GM11168 (cell line): Measurements from ENCODE around the gene RHOD.

ENCODE experiments used
- in situ Hi-C: fragments of 300-500 bp; cut with MboI; formaldehyde crosslinking; loops from one replicate; pipeline ENCODE4 v1.12.0; 2022; ENCODE audit warnings: low sequenced_read_pairs; ENCODE audit not compliant: unreplicated experiment

Gene RHOD

GRCh38 chr11:67111261-67111660 lies 54.6 kb downstream of the RHOD start:
- in situ Hi-C loops = no loop called here

GRCh38 chr11:67113231-67113721 lies 56.6 kb downstream of the RHOD start:
- in situ Hi-C loops = no loop called here

GRCh38 chr11:67114275-67114896 lies 57.7 kb downstream of the RHOD start:
- in situ Hi-C loops = no loop called here

- in situ Hi-C loops = no loop called here
Measured at GRCh38 chr11:67116758-67117105, 60.1 kb downstream of the RHOD start.

- in situ Hi-C loops = no loop called here
Measured at GRCh38 chr11:67117176-67117575, 60.5 kb downstream of the RHOD start.

GRCh38 chr11:67117672-67118180 lies 61.1 kb downstream of the RHOD start:
- in situ Hi-C loops = no loop called here

GRCh38 chr11:67118181-67118766 lies 61.6 kb downstream of the RHOD start:
- in situ Hi-C loops = no loop called here

GRCh38 chr11:67118801-67119584 lies 62.3 kb downstream of the RHOD start, which contains the start of gene KDM2A:
Gene KDM2A (plus strand): TSS chr11:67119263. CDS start chr11:67121317, 2,054 bp downstream.
- in situ Hi-C loops = no loop called here

- in situ Hi-C loops = no loop called here
Measured at GRCh38 chr11:67119585-67120391, 63.1 kb downstream of the RHOD start.

GRCh38 chr11:67120456-67120855 lies 63.8 kb downstream of the RHOD start:
- in situ Hi-C loops = no loop called here

- in situ Hi-C loops = no loop called here
Measured at GRCh38 chr11:67120881-67121710, 64.4 kb downstream of the RHOD start.
